Measurements from ENCODE around the gene DNMT3L.

Gene DNMT3L

GRCh38 chr21:44279354-44280260 lies 17.9 kb upstream of the DNMT3L start:
- DNase-seq (ENCODE audit: low read depth in 2 of 2), result no peak

- DNase-seq (ENCODE audit: low read depth in 2 of 2), result no peak
These were observed 13.3 kb upstream of the DNMT3L start for GRCh38 chr21:44275041-44275440.

- no peak for DNase-seq (ENCODE audit: low read depth in 2 of 2)
These were observed 11.3 kb upstream of the DNMT3L start for GRCh38 chr21:44273046-44273445.

- no peak for DNase-seq (ENCODE audit: low read depth in 2 of 2)
These were observed 10.7 kb upstream of the DNMT3L start for GRCh38 chr21:44272284-44272858.

GRCh38 chr21:44271558-44272283 lies 10.0 kb upstream of the DNMT3L start:
- no peak for DNase-seq (ENCODE audit: low read depth in 2 of 2)

GRCh38 chr21:44269090-44269489 lies 7.4 kb upstream of the DNMT3L start:
- no peak for DNase-seq (ENCODE audit: low read depth in 2 of 2)

GRCh38 chr21:44267655-44268142 lies 6.0 kb upstream of the DNMT3L start:
- DNase-seq (ENCODE audit: low read depth in 2 of 2), result no peak

- DNase-seq (ENCODE audit: low read depth in 2 of 2), result no peak
These were observed 4.1 kb upstream of the DNMT3L start for GRCh38 chr21:44265734-44266270.

- no peak for DNase-seq (ENCODE audit: low read depth in 2 of 2)
These were observed 2.1 kb upstream of the DNMT3L start for GRCh38 chr21:44263768-44264167.

GRCh38 chr21:44263221-44263760 lies 1.6 kb upstream of the DNMT3L start:
- DNase-seq (ENCODE audit: low read depth in 2 of 2), result no peak

- DNase-seq (ENCODE audit: low read depth in 2 of 2), result no peak
These were observed 800 bp upstream of the DNMT3L start for GRCh38 chr21:44262338-44263056.

GRCh38 chr21:44260791-44261631 lies 686 bp downstream of the DNMT3L start:
- DNase-seq (ENCODE audit: low read depth in 2 of 2), result no peak

- no peak for DNase-seq (ENCODE audit: low read depth in 2 of 2)
These were observed 1.6 kb downstream of the DNMT3L start for GRCh38 chr21:44260066-44260465.

- DNase-seq (ENCODE audit: low read depth in 2 of 2), result no peak
These were observed 2.5 kb downstream of the DNMT3L start for GRCh38 chr21:44259082-44259705.

GRCh38 chr21:44258056-44258725 lies 3.5 kb downstream of the DNMT3L start:
- DNase-seq (ENCODE audit: low read depth in 2 of 2), result no peak

- DNase-seq (ENCODE audit: low read depth in 2 of 2), result no peak
These were observed 6.2 kb downstream of the DNMT3L start for GRCh38 chr21:44255511-44255981.

- no peak for DNase-seq (ENCODE audit: low read depth in 2 of 2)
These were observed 7.6 kb downstream of the DNMT3L start for GRCh38 chr21:44253832-44254710.

All from stimulated activated CD8-positive, alpha-beta memory T cell treated with anti-CD3 and anti-CD28 coated beads, Interleukin-15, amount 100 ng/mL, for 48 hours (primary cell).